GM18870 (cell line): Measurements from ENCODE around the gene LAMC1.

ENCODE experiments used
- ATAC-seq: cut with Tn5 transposase; IDR thresholded peaks from one replicate; pipeline ENCODE4 v1.9.1; 2021; ENCODE audit warnings: moderate library complexity; ENCODE audit not compliant: unreplicated experiment

The LAMC1 gene

GRCh38 chr1:183180634-183181056, 157.4 kb downstream of the LAMC1 start:
- peak; percentile 83 for ATAC-seq

DNA sequence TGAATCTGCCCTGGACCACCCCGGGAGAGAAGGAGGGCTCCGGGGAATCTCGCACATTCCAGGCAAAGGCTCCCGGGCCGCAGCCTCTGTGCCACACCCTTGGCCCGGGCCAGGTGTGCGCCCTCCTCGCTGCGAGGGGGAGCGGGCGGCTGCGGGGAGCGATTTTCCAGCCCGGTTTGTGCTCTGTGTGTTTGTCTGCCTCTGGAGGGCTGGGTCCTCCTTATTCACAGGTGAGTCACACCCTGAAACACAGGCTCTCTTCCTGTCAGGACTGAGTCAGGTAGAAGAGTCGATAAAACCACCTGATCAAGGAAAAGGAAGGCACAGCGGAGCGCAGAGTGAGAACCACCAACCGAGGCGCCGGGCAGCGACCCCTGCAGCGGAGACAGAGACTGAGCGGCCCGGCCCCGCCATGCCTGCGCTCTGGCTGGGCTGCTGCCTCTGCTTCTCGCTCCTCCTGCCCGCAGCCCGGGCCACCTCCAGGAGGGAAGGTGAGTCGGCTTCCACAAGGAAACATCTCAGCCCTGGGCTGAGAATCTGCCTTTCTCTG, 162.8 kb downstream of the LAMC1 start, which contains the start of gene LAMC2:
Gene LAMC2 (plus strand): TSS at position 324 of the 550 bp plus-strand sequence. CDS start 89 bp downstream, at position 413.
- no peak for ATAC-seq

DNA sequence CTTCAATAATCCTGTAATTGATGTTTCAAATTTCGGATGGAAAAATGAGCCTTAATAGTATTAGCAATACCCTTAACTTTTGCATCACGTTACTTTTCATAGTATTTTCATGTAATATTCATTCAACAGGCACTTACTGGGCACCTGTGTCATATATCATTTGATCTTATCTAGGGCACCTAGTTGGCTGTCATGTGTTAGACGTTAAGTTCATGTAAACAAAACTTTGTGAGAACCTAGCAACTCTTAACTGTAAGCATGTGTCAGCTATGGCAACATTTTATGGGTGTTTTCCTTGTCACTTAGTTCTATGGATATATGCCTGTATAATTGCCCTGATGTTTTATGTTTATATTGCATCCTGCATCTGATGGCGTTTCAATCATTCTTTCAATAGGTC, 163.6 kb downstream of the LAMC1 start:
- ATAC-seq, result no peak

GRCh38 chr1:183188240-183188639, 165.0 kb downstream of the LAMC1 start:
- ATAC-seq, result no peak

GRCh38 chr1:183191833-183192232, 168.6 kb downstream of the LAMC1 start:
- no peak for ATAC-seq

GRCh38 chr1:183193963-183194525, 170.8 kb downstream of the LAMC1 start:
- ATAC-seq, result no peak

DNA sequence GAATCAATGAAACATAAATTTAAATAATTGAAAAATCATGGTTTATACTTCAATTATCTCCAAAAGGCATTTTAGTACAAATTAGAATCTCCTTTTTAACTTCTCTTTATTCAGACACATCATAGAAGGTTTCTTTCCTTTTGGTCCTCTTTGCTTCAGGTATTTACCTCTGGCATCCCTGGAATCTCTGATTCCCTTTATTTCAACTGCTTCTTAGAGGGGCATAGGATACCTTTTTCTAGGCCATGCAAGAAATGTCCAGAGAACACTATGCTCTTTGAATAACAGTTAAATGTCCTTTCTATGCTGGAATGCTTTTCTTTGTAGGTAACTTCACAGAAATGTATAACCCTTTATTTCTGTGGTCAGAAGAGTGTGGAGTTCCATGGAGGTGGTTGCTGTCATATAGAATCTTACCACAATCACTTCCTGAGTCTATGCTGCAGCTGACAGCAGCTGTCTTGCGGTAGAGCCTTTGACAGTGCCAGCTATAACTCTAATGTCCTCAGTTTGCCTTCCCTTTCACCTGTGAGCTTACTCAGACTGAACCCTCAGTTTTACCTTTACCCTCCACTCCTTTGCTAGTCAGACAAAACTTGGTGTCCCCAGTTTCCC, 171.4 kb downstream of the LAMC1 start:
- ATAC-seq, result peak; percentile 93

- peak; percentile 44 for ATAC-seq
Measured at GRCh38 chr1:183195142-183195574, 171.9 kb downstream of the LAMC1 start.
